SK-N-SH (cell line): ENCODE results near the gene NCKAP5.

Source experiments
- EP300 ChIP-seq, 2 experiments: IDR thresholded peaks; 2 replicates each; pipeline versions ENCODE4 v1.4.0 to v1.6.1; 2012; ENCODE audit warnings: borderline replicate concordance in 1 of 2, low read depth in 1 of 2, low read length in 1 of 2
- RCOR1 ChIP-seq: fragments of 150-350 bp; IDR thresholded peaks from 2 replicates; pipeline ENCODE4 v1.6.1; 2017; ENCODE audit warnings: antibody characterized with exemption, low read length
- TF ChIP-seq, protein P1 (sequence below): fragments of 200-600 bp; sonication (generic); IDR thresholded peaks from 2 replicates; pipeline ENCODE4 v1.6.1; 2017; ENCODE audit warnings: antibody characterized with exemption, mild to moderate bottlenecking, moderate library complexity

DNA sequence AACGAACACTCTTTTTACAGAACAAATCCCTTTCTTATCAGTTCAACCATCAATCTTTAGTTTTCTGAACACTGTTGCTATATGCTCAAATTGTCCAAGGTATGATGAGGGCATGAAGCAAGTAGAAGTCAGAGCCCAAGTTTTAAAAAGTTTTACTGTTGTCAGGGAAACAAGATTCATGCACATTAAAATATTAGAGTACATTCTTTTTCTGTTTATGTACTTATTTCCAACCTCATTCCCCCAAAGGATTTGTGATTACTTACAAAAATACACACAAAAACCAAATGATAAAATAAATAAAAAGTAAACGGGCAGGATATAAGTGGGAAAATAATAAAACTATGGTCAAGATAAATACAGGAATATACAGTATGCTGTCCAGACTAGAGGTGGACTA, 15.4 kb downstream of the NCKAP5 start:
- TF ChIP-seq, protein P1, sequence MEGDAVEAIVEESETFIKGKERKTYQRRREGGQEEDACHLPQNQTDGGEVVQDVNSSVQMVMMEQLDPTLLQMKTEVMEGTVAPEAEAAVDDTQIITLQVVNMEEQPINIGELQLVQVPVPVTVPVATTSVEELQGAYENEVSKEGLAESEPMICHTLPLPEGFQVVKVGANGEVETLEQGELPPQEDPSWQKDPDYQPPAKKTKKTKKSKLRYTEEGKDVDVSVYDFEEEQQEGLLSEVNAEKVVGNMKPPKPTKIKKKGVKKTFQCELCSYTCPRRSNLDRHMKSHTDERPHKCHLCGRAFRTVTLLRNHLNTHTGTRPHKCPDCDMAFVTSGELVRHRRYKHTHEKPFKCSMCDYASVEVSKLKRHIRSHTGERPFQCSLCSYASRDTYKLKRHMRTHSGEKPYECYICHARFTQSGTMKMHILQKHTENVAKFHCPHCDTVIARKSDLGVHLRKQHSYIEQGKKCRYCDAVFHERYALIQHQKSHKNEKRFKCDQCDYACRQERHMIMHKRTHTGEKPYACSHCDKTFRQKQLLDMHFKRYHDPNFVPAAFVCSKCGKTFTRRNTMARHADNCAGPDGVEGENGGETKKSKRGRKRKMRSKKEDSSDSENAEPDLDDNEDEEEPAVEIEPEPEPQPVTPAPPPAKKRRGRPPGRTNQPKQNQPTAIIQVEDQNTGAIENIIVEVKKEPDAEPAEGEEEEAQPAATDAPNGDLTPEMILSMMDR, result no peak
- TF ChIP-seq EP300 (IDR thresholded peaks at IDR 0.05; ENCODE audit: borderline replicate concordance in 1 of 2, low read depth in 1 of 2, low read length in 1 of 2), result no peak
- no peak for TF ChIP-seq RCOR1
